Measurements from ENCODE around the gene TNFRSF6B.
"Not testable (repeated sequence)": the region's sequence is repeated elsewhere in the genome, so short reads cannot be mapped to it uniquely, and the experiment has no call there.

The TNFRSF6B gene

GRCh38 chr20:63663332-63664066 is 33.0 kb upstream of the TNFRSF6B start:
- no peak for DNase-seq

DNA sequence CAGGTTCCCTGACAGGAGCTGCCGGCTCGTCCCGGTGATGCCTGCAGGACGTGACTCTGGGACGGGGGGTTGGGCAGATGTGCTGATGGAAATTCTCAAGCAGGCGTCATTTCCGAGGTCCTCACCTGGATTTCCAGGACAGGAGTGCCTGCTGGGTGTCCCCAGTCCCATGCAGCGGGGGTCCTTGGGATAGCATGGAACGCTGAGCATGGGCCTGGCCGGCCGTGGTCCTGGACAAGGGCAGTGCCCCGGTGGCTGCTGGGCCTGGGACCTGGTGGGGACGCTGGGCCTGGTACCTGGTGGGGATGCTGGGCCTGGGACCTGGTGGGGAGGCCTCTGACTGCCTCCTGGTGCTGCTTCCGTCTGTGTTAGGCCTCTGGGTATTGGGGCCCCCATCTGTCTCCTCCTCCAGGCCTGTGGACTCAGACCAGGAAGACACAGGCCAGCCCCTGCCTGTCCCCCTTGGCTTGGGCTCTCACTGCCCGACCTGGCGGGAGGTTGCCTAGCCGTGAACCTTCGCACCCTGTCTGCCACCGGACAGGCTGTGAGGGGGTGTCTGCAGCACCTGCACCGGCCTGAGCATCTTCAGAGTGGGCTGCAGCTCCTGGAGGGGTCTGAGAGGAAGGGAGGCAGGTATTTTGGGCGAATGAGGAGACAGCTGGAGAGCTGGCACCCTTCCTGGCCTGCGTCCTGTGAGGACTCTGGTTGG is 32.2 kb upstream of the TNFRSF6B start:
- DNase-seq, result no peak

DNA sequence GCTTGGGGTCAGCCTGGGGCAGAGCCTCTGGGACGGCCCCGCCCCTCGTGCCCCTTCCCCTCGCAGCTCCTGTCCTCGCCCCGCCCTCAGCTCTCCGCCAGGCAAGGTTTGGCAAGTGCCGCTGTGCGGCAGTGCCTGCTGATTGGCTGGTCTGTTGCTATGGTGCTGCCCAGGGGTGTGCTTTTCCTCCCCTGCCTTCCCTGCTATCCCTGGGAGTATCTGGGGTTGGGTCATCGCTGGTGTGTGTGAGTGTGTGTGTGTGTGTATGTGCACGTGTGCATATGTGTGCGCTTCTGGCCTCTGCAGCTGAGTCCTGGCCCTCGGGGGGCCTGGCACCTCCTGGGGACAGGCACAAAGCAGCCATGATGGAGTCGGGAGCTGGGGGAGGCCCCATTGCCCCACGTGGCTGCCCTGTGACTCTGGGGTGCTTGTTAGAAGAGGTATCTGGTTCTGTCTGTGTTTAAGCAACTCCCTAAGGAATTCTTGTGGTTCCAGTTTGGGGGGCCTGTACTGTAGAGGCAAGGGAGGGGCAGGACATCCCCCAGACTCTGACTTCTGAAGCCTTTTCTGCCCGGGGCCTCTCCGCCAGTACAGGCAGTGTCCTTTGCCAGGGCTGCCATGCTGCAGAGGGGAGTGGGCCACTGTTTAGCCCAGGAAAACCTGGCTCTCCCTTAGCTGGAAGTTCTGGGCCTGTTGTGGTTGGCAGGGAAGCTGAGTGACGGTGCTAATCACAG is 31.4 kb upstream of the TNFRSF6B start:
- no peak for DNase-seq

DNA sequence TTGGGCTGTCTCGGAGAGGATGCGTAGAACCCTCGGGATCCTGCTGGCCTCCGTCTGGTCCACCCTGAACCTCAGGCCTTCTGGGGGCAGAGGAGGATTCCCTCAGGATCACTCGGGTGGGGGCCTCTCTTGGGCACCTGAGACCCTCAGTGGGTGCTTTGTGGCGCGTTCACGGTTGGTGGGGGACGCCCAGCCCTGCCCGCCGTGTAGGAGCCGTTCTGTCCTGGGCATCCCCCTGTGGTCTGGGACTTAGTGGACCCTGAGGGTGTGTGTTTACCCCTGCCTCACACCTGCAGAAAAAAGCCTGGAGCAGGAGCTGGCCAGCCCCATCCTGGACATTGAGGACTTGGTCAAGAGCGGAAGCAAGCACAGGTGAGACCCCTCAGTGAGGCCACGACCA is 30.7 kb upstream of the TNFRSF6B start:
- DNase-seq, result no peak

DNA sequence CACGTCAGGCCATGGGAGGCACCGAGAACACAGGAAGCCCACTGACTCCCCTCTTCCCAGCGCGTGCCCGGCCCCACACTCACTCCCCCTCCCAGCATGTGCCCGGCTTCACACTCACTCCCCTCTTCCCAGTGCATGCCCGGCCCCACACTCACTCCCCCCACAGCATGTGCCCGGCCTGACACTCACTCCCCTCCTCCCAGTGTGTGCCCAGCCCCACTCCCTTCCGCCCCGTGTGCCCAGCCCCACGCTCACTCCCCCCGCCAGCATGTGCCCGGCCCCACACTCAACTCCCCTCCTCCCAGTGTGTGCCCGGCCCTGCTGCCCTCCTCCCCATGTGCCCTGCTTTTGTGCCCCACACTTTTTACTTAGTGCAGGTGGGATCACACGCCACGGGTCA is 28.6 kb upstream of the TNFRSF6B start:
- DNase-seq, result no peak

DNA sequence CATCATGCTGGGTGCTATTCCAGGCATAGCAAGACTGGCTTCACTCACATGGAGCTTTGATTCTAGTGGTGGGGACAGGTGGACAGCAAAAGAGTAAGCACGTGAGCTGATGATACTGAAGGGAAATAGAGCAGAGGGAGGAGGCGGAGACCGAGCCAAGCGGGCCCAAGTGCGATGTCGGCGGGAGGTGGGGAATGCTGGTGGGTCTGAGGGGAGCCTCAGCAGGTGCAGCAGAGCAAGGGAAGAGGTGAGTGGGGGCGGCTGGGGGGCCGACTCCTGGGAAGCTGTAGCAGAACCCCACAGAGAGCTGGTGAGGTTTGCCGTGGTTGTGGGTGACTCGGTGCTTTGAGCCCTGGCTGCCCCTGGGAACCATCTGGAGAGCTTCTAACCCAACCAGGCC is 28.1 kb upstream of the TNFRSF6B start:
- no peak for DNase-seq

DNA sequence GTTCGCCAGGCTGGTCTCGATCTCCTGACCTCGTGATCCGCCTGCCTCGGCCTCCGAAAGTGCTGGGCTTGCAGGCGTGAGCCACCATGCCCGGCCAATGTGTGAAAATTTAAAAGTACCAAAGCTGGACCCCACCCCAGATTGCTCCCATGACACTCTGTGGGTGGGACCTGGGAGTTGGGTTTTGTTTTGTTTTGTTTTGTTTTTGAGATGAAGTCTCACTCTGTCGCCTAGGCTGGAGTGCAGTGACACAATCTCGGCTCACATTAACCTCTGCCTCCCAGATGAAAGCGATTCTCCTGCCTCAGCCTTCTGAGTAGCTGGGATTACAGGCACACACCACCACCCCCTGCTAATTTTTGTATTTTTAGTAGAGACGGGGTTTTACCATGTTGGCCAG is 24.8 kb upstream of the TNFRSF6B start:
- not testable (repeated sequence) for DNase-seq

GRCh38 chr20:63672666-63673065 is 23.8 kb upstream of the TNFRSF6B start:
- no peak for DNase-seq

GRCh38 chr20:63673951-63674350 is 22.5 kb upstream of the TNFRSF6B start:
- no peak for DNase-seq

DNA sequence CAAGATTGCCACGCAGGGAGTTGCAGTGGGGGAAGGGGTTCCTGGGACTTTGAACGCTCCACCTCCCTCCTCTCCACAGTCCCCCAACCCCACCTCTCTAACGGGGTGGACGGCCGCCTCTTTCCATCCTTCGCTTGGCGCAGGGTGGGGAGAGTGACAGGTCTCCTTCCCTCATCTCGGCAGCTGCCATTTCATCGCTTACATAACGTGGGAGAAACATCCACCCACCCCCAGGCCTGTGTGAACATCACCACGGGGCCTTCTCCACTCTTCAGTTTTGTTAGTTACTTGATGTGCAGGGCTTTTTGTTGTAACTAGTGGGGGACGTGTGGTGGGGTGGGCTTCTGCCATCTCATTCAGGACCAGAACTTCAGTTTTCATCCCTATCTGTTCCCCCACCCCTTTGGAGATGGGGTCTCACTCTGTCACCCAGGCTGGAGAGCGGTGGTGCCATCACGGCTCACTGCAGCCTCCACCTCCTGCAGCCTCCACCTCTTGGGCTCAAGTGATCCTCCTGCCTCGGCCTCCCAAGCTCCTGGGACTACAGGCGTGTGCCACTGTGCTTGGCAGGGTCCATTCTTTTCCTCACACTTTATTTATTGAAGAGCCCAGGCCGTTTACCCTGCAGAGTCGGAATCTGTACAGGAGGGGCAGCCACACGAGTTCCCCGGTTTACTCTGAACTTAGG is 20.6 kb upstream of the TNFRSF6B start:
- DNase-seq, result no peak

DNA sequence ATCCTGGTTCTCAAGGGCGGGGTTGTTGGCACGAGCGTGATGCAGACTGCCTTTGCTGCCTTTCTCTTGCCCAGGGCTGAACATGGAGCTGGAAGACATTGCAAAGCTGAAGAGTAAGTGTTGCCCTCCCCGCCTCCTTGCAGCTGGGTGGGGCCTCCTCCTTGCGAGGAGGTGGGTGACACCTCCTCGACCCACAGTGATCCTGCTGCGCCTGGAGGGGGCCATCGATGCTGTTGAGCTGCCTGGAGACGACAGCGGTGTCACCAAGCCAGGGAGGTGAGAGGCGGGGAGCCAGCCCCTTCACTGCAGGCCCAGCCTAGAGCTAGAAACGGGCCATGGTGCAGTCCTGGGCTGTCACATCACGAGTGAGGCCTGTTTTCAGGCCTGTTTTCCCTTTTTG is 18.4 kb upstream of the TNFRSF6B start:
- no peak for DNase-seq

DNA sequence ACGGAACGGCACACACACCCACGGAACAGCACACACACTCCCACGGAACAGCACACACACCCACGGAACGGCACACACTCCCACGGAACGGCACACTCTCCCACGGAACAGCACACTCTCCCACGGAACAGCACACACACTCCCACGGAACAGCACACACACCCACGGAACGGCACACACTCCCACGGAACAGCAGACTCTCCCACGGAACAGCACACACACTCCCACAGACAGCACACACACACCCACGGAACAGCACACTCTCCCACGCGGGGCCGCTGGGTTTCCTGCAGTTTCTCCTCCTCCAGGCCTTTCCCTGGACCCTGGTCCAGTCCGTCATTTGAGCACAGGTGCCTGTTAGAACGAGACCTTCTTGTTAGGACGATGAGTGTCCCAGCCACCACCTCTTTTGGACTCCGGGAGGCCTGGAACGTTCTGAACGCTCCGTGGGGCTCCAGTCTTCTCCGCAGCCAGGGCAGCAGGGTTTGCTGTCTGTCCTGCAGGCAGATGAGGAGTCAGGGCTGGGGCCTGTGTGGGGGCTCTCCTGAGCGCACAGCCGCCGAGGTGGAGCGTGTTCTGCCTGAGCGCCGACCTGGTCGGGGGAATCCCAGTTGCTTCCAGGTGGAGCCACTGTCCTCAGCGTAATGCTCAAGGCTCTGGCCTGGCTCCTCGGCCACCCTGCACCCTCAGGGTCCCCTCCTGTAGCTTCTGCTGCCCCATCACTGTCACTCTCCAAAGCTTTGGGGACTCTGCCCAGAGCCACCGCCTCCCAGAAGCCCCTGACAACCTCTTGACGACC is 17.6 kb upstream of the TNFRSF6B start:
- DNase-seq, result no peak

DNA sequence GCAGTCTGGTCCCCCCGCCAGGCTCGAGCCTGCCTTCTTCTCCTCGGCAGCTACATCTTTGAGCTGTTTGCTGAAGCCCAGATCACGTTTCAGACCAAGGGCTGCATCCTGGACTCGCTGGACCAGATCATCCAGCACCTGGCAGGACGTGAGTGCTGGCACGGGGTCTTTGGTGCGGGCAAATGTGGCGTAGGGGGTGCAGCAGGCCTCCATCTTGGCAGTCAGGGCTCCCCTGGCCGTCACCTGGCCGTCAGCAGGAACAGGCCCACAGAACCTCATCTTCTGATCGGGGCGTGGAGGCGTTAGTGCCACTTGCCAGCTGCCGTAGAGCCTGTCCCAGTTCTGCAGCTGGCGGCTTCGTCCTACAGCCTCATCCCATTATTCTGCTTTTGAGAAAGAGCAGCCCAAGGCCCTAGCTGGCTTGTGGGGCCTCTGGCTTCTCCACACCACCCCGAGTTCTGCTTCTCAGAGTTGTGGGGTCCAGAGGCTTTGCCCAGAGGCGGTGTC is 16.6 kb upstream of the TNFRSF6B start:
- no peak for DNase-seq

DNA sequence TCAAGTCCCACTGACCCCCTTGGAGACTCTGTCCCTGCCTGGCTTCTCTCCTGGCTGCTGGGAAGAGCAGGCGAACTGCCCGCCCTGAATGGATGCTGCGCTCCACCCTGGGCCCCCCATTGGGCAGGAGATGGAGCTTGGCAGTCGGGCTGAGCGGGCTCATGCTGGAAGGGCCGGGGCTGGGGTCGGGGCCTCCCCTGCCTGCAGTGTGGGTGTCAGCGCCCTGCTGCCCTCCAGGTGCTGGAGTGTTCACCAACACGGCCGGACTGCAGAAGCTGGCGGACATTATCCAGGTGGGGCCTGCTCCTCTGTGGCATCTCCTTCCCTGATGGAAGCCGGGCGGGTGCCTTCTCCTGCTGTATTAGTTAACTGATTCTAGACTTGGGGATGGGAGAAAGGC is 16.0 kb upstream of the TNFRSF6B start:
- DNase-seq, result no peak

DNA sequence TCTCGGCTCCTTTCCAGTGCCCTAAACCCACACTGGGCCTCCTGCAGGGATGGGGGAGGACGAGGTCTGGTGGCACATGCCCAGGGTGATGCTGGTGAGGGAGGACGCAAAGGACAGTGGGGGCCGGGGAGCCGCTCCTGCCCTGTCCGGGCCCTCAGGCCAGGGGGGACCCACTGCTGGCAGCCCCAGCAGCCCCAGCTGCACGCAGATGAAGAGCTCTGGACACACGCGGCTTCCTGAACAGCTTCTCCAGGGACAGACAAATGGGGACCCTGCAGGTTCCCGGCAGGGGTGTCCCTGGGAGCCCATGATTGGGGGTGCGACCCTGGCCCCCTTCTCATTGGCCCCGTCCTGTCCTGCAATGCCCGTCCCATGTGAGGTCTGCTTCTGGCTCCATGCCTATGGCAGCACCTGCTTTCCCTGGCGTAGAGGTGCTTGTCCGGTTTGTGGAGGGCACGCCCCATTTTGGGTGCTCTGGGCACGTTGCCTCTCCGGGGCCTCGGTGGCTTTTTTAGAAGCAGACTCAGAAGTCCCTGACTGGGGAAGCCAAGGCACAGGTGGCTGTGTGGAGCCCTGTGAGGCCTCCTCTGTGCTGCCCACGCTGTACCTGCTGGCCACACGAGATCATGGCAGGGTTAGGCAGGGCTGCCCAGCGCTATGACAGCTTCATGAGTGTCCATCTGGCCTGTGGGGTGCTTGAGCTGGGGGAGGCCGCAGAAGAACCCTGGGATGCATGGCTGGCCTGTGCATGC is 15.4 kb upstream of the TNFRSF6B start:
- no peak for DNase-seq

GRCh38 chr20:63681609-63682142 is 14.8 kb upstream of the TNFRSF6B start:
- DNase-seq, result no peak

DNA sequence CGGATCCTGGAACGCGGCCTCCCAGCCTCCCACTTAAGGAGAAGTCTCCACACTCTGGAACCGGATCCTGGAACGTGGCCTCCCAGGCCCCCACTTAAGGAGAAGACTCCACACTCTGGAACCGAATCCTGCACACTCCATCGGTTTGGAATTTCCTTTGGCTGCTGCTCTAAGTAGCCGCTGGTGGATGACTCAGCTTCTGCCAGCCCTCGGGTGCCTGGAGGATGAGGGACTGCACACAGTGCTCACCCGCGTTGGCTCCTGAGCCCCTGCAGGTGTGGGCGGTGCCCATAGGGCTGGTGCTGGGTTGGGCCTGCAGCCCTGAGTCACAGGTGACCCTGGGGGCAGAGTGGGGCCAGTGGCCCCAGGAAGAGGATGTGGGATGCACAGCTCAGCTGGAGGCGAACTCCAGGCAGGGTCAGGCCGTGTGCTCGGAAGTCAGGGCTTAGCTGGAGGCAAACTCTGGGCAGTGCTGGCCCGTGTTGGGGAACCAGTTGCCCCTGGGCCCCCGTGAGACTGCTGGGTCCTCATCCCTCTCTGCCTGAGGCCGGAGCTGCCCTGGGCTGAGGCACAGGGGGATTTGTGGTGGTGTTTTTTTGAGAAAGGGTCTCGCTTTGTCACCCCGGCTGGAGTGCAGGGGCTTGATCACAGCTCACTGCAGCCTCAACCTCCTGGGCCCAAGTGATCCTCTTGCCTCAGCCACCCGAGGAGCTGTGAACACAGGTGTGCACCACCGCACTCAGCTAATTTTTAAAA is 13.9 kb upstream of the TNFRSF6B start:
- DNase-seq, result no peak

- no peak for DNase-seq
These were observed 11.0 kb upstream of the TNFRSF6B start for GRCh38 chr20:63685269-63686026.

DNA sequence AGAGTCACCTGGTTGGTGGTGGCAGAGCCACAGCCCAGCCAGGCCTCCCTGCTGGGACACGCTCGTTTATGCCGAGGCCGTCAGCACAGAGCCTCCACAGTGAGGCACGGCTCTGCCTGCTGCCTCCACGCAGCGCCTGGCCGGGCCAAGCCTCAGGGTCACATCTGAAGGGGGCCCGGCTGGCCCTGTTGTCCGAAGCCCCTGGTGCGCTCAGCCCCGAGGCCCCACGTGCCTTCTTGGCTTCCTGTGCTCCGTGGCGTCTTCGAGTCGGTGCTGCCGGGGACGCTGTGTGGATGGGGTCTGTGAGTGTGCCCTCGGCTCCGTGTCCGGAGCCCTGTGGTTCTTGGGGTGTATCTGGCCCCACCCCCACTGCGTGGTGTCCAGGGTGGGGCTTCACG is 10.4 kb upstream of the TNFRSF6B start:
- no peak for DNase-seq
